Activated effector memory CD4-positive, alpha-beta T cell treated with Interleukin-2 at 50 U/mL for 16 hours (primary cell): ENCODE data around the gene IL18BP.
A peak's percentile ranks its signal among the peaks of the same experiment; 100 is the strongest.

Experiments
- DNase-seq: peaks from one replicate; pipeline ENCODE4 v3.0.0-alpha.2; 2020

The IL18BP gene

GRCh38 chr11:71998649-71999310, at the start of gene IL18BP:
Gene IL18BP (plus strand): TSS chr11:71998909. CDS start chr11:71999985, 1,076 bp downstream.
- DNase-seq: peak; percentile 25

GRCh38 chr11:71949034-71949433, 49.7 kb upstream of the IL18BP start:
- no peak for DNase-seq

- no peak for DNase-seq
Measured at GRCh38 chr11:71951741-71952310, 46.9 kb upstream of the IL18BP start.

GRCh38 chr11:71955898-71956456, 42.7 kb upstream of the IL18BP start:
- no peak for DNase-seq

- no peak for DNase-seq
Measured at GRCh38 chr11:71962428-71963038, 36.2 kb upstream of the IL18BP start.

GRCh38 chr11:71963468-71963867, 35.2 kb upstream of the IL18BP start:
- DNase-seq: no peak

- DNase-seq: no peak
Measured at GRCh38 chr11:71964641-71965040, 34.1 kb upstream of the IL18BP start.

GRCh38 chr11:71971680-71972079, 27.0 kb upstream of the IL18BP start:
- no peak for DNase-seq

GRCh38 chr11:71976551-71976950, 22.2 kb upstream of the IL18BP start:
- no peak for DNase-seq

- no peak for DNase-seq
Measured at GRCh38 chr11:71977090-71977489, 21.6 kb upstream of the IL18BP start.

GRCh38 chr11:71977743-71978418, 20.8 kb upstream of the IL18BP start:
- peak; percentile 12 for DNase-seq

GRCh38 chr11:71979094-71979493, 19.6 kb upstream of the IL18BP start:
- no peak for DNase-seq

- no peak for DNase-seq
Measured at GRCh38 chr11:71979602-71980001, 19.1 kb upstream of the IL18BP start.

GRCh38 chr11:71986131-71986530, 12.6 kb upstream of the IL18BP start:
- DNase-seq: no peak

GRCh38 chr11:71987521-71987920, 11.2 kb upstream of the IL18BP start:
- no peak for DNase-seq

GRCh38 chr11:71988050-71988449, 10.7 kb upstream of the IL18BP start:
- no peak for DNase-seq

- DNase-seq: no peak
Measured at GRCh38 chr11:71990701-71991100, 8.0 kb upstream of the IL18BP start.

- no peak for DNase-seq
Measured at GRCh38 chr11:71991494-71991893, 7.2 kb upstream of the IL18BP start.

GRCh38 chr11:71992136-71992730, 6.5 kb upstream of the IL18BP start:
- no peak for DNase-seq

GRCh38 chr11:71994786-71995185, 3.9 kb upstream of the IL18BP start:
- DNase-seq: no peak

- DNase-seq: no peak
Measured at GRCh38 chr11:71995726-71996291, 2.9 kb upstream of the IL18BP start.

- no peak for DNase-seq
Measured at GRCh38 chr11:71996517-71996916, 2.2 kb upstream of the IL18BP start.

- no peak for DNase-seq
Measured at GRCh38 chr11:71996946-71997345, 1.8 kb upstream of the IL18BP start.
